H9 (cell line): Measurements from ENCODE around the gene GSN. TPM values are rescaled to one million over a fixed set of nuclear protein-coding genes. Genes with fewer than 3 reads are reported as not detected.

Source experiments
- DNase-seq: peaks from one replicate; pipeline ENCODE4 v3.0.0-alpha.2; 2017
- H2AFZ ChIP-seq: one replicate; pipeline ENCODE4 v1.6.1; 2013; ENCODE audit warnings: mild to moderate bottlenecking, low read length, control low read depth, moderate library complexity
- H2AK5ac ChIP-seq: 2 replicates; pipeline ENCODE4 v1.6.1; 2013; ENCODE audit warnings: low read length, control low read depth, mixed read lengths; ENCODE audit not compliant: insufficient read length
- H2BK120ac ChIP-seq: one replicate; pipeline ENCODE4 v1.6.1; 2013; ENCODE audit warnings: low read depth, mild to moderate bottlenecking, low read length, control low read depth, inconsistent platforms; ENCODE audit not compliant: poor library complexity, severe bottlenecking
- H2BK12ac ChIP-seq: 2 replicates; pipeline ENCODE4 v1.6.1; 2013; ENCODE audit warnings: low read length, control low read depth, mixed read lengths, low read depth; ENCODE audit not compliant: insufficient read length
- H2BK15ac ChIP-seq: 2 replicates; pipeline ENCODE4 v1.6.1; 2013; ENCODE audit warnings: low read depth, low read length, control low read depth
- H2BK20ac ChIP-seq: one replicate; pipeline ENCODE4 v1.6.1; 2013; ENCODE audit warnings: low read depth, mild to moderate bottlenecking, low read length, control low read depth, inconsistent platforms; ENCODE audit not compliant: poor library complexity, severe bottlenecking
- H2BK5ac ChIP-seq: 2 replicates; pipeline ENCODE4 v1.6.1; 2013; ENCODE audit warnings: low read length, control low read depth, mixed read lengths; ENCODE audit not compliant: insufficient read length
- H3K14ac ChIP-seq: 2 replicates; pipeline ENCODE4 v1.6.1; 2013; ENCODE audit warnings: low read length, control low read depth; ENCODE audit not compliant: insufficient read depth
- H3K18ac ChIP-seq: 2 replicates; pipeline ENCODE4 v1.6.1; 2013; ENCODE audit warnings: low read depth, mild to moderate bottlenecking, mixed read lengths, low read length, control low read depth; ENCODE audit not compliant: insufficient read length
- H3K23ac ChIP-seq: 2 replicates; pipeline ENCODE4 v1.6.1; 2013; ENCODE audit warnings: low read length, control low read depth, mixed read lengths, low read depth; ENCODE audit not compliant: insufficient read length
- H3K23me2 ChIP-seq: 2 replicates; pipeline ENCODE4 v1.6.1; 2013; ENCODE audit warnings: low read depth, mild to moderate bottlenecking, mixed read lengths, low read length, control low read depth; ENCODE audit not compliant: insufficient read length, poor library complexity, severe bottlenecking
- H3K27ac ChIP-seq: 2 replicates; pipeline ENCODE4 v1.5.1; 2013; ENCODE audit warnings: low read length, control low read depth, mixed read lengths, low read depth; ENCODE audit not compliant: insufficient read length
- H3K27me3 ChIP-seq: 2 replicates; pipeline ENCODE4 v1.6.1; 2013; ENCODE audit warnings: low read length, control low read depth, inconsistent platforms; ENCODE audit not compliant: insufficient read depth
- H3K4ac ChIP-seq: 2 replicates; pipeline ENCODE4 v1.6.1; 2013; ENCODE audit warnings: low read depth, mild to moderate bottlenecking, control low read depth, inconsistent platforms, low read length, moderate library complexity
- H3K4me1 ChIP-seq: 2 replicates; pipeline ENCODE4 v1.6.1; 2013; ENCODE audit warnings: low read length, control low read depth, inconsistent platforms; ENCODE audit not compliant: insufficient read depth
- H3K4me2 ChIP-seq: 2 replicates; pipeline ENCODE4 v1.6.1; 2013; ENCODE audit warnings: low read length, control low read depth, mixed read lengths; ENCODE audit not compliant: insufficient read length, insufficient read depth
- H3K56ac ChIP-seq: 2 replicates; pipeline ENCODE4 v1.6.1; 2013; ENCODE audit warnings: low read depth, mild to moderate bottlenecking, mixed read lengths, low read length, control low read depth; ENCODE audit not compliant: insufficient read length
- H3K79me1 ChIP-seq: 2 replicates; pipeline ENCODE4 v1.6.1; 2013; ENCODE audit warnings: low read depth, mild to moderate bottlenecking, moderate library complexity, low read length, control low read depth, inconsistent platforms; ENCODE audit not compliant: insufficient read depth, poor library complexity, severe bottlenecking
- H3K79me2 ChIP-seq: 2 replicates; pipeline ENCODE4 v1.6.1; 2013; ENCODE audit warnings: low read length, control low read depth, inconsistent platforms; ENCODE audit not compliant: insufficient read depth
- H3K9ac ChIP-seq: 2 replicates; pipeline ENCODE4 v1.6.1; 2013; ENCODE audit warnings: low read length, control low read depth, mixed read lengths; ENCODE audit not compliant: insufficient read length; ENCODE audit errors: extremely low read depth
- H3K9me3 ChIP-seq: one replicate; pipeline ENCODE4 v1.6.1; 2013; ENCODE audit warnings: low read depth, low read length, inconsistent platforms; ENCODE audit not compliant: control insufficient read depth
- H3T11ph ChIP-seq: one replicate; pipeline ENCODE4 v1.6.1; 2013; ENCODE audit warnings: mild to moderate bottlenecking, low read length, control low read depth, inconsistent platforms
- H4K20me1 ChIP-seq: one replicate; pipeline ENCODE4 v1.6.1; 2013; ENCODE audit not compliant: control insufficient read depth, insufficient read length, insufficient read depth
- H4K5ac ChIP-seq: 2 replicates; pipeline ENCODE4 v1.6.1; 2013; ENCODE audit warnings: low read depth, mild to moderate bottlenecking, mixed read lengths, low read length, control low read depth; ENCODE audit not compliant: insufficient read length
- H4K8ac ChIP-seq: replicated peaks from 2 replicates; pipeline ENCODE4 v1.6.1; 2013; ENCODE audit warnings: low read length, control low read depth, mixed read lengths, low read depth; ENCODE audit not compliant: insufficient read length
- H4K91ac ChIP-seq: 2 replicates; pipeline ENCODE4 v1.6.1; 2013; ENCODE audit warnings: low read depth, mild to moderate bottlenecking, moderate library complexity, mixed read lengths, low read length, control low read depth; ENCODE audit not compliant: insufficient read length
- H3K27ac Mint-ChIP-seq, 3 experiments: 2 replicates in 2 of 3; 3 replicates in 1 of 3; pipeline ENCODE4 v1.8.0; 2020 to 2021; ENCODE audit warnings: mixed read lengths in 3 of 3, mild to moderate bottlenecking in 1 of 3, moderate library complexity in 1 of 3
- H3K27me3 Mint-ChIP-seq: 2 replicates; pipeline ENCODE4 v1.8.0; 2021; ENCODE audit warnings: low read depth, mild to moderate bottlenecking, moderate library complexity, mixed read lengths
- H3K36me3 Mint-ChIP-seq, 3 experiments: 2 replicates in 2 of 3; 3 replicates in 1 of 3; pipeline ENCODE4 v1.8.0; 2020 to 2021; ENCODE audit warnings: low read depth in 3 of 3, mixed read lengths in 3 of 3; ENCODE audit not compliant: insufficient read depth in 1 of 3
- H3K4me1 Mint-ChIP-seq, 2 experiments: 2 replicates each; pipeline ENCODE4 v1.8.0; 2020; ENCODE audit warnings: mixed read lengths in 2 of 2
- H3K4me3 Mint-ChIP-seq, 2 experiments: 2 replicates in 1 of 2; 3 replicates in 1 of 2; pipeline ENCODE4 v1.8.0; 2020 to 2021; ENCODE audit warnings: mild to moderate bottlenecking in 2 of 2, mixed read lengths in 2 of 2, moderate library complexity in 1 of 2
- H3K9me3 Mint-ChIP-seq, 2 experiments: 2 replicates in 1 of 2; 3 replicates in 1 of 2; pipeline ENCODE4 v1.8.0; 2020; ENCODE audit warnings: mild to moderate bottlenecking in 2 of 2, mixed read lengths in 2 of 2, moderate library complexity in 1 of 2
- WGBS: extraction: QIAGEN DNeasy Blood & Tissue Kit; methylation state at CpG from one replicate; pipeline ENCODE4 v1.1.7; 2013; ENCODE audit warnings: missing lambda C conversion rate, low lambda C conversion rate, mixed read lengths; ENCODE audit not compliant: insufficient read length; ENCODE audit errors: extremely low coverage; 5-methylcytosine and 5-hydroxymethylcytosine counted together
- total RNA-seq: library from RNA; stranded (reverse); gene quantifications from 2 replicates; pipeline ENCODE4 v1.2.1, GENCODE V29; 2021
- TF ChIP-seq, protein P1 (sequence below): fragments of 200-600 bp; sonication (generic); conservative IDR thresholded peaks from 3 replicates; pipeline ENCODE4 v1.8.0; 2021; ENCODE audit warnings: antibody characterized with exemption, mild to moderate bottlenecking

The GSN gene
- total RNA-seq, 1 experiment from 2014 or later, result 14.9 TPM

DNA sequence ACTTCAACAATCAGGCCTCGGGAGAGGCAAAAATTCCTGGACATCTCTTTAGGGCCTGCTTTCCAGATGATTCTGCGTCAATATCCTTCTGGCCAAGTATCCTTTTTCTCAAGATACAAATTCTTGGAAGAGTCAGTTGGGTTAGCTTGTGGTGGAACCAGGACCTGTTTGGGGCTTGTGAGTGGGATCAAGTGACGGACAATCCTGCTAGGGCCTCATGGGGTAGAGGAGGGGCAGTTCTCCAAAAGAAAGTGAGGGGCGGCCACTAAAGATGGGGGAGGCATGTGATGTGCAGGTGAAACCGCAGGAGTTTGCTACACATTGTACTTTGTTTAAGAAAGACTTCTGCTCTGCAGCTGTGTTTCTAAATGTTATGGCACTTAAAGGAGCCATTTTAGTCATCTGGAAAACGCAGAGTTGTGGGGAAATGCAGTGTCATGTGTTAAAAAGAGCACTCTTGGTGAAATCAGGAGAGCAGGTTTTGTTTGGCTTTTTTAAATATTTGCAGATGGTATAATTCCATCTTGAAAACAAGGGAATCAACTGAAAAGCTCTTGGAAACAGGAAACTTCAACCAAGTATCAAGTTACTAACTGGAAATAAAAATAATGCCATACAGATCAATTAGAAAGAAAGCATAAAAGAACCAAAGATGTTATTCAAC lies 27.4 kb upstream of the GSN start:
- Histone ChIP-seq H3K27me3 (no peaks in the 10 kb centered on the region), H3K79me1 (no peaks in the 10 kb centered on the region), H3K4me1 (no peaks in the 10 kb centered on the region), H2BK12ac (no peak overlapping the region), H3K4ac (no peak overlapping the region), H2AK5ac (no peak overlapping the region), H2BK20ac (no peak overlapping the region), H3K9me3 (no peaks in the 10 kb centered on the region), H3T11ph (no peak overlapping the region), H4K91ac (no peak overlapping the region), H2BK5ac (no peak overlapping the region), H3K4me2 (no peak overlapping the region), H3K18ac (no peak overlapping the region), H3K14ac (no peak overlapping the region), H4K20me1 (no peaks in the 10 kb centered on the region), H3K23me2 (no peaks in the 10 kb centered on the region), H2BK120ac (no peak overlapping the region), H3K79me2 (no peaks in the 10 kb centered on the region), H3K56ac (no peak overlapping the region), H2BK15ac (no peak overlapping the region), H4K8ac (no peak overlapping the region), H2AFZ (no peak overlapping the region), H3K27ac (no peak overlapping the region), H3K23ac (no peak overlapping the region), H4K5ac (no peak overlapping the region), H3K9ac (no peak overlapping the region)
- Mint-ChIP-seq H3K27me3 (peaks cover 50% of the 10 kb centered on the region), H3K27ac (no peak overlapping the region), H3K9me3 (peaks cover 9 to 11% of the 10 kb centered on the region in 2 experiments; a peak in 4 of 5 replicates), H3K36me3 (peaks cover 0 to 5% (median 0%) of the 10 kb centered on the region in 3 experiments; a peak in 2 of 7 replicates), H3K4me1 (peaks cover 5 to 7% of the 10 kb centered on the region in 2 experiments), H3K4me3 (no peak overlapping the region)
- no peak for DNase-seq
- WGBS, result no CpG with 5 or more reads among the region's 6 CpGs
- TF ChIP-seq, protein P1, sequence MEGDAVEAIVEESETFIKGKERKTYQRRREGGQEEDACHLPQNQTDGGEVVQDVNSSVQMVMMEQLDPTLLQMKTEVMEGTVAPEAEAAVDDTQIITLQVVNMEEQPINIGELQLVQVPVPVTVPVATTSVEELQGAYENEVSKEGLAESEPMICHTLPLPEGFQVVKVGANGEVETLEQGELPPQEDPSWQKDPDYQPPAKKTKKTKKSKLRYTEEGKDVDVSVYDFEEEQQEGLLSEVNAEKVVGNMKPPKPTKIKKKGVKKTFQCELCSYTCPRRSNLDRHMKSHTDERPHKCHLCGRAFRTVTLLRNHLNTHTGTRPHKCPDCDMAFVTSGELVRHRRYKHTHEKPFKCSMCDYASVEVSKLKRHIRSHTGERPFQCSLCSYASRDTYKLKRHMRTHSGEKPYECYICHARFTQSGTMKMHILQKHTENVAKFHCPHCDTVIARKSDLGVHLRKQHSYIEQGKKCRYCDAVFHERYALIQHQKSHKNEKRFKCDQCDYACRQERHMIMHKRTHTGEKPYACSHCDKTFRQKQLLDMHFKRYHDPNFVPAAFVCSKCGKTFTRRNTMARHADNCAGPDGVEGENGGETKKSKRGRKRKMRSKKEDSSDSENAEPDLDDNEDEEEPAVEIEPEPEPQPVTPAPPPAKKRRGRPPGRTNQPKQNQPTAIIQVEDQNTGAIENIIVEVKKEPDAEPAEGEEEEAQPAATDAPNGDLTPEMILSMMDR, result no peak
